Brain microvascular endothelial cell (primary cell): ENCODE results near the gene NDUFA12.

Experiments
- DNase-seq: peaks from one replicate; pipeline ENCODE4 v3.0.0-alpha.2; 2020
- H3K27ac ChIP-seq: fragments of 250-450 bp; sonication (Bioruptor Pico); 2 replicates; pipeline ENCODE4 v1.5.1; 2020; ENCODE audit warnings: mild to moderate bottlenecking, moderate library complexity
- H3K27me3 ChIP-seq: fragments of 250-450 bp; sonication (Bioruptor Pico); replicated peaks from 2 replicates; pipeline ENCODE4 v1.5.1; 2020; ENCODE audit warnings: mild to moderate bottlenecking
- H3K36me3 ChIP-seq: fragments of 250-450 bp; sonication (Bioruptor Pico); replicated peaks from 2 replicates; pipeline ENCODE4 v1.5.1; 2020; ENCODE audit warnings: mild to moderate bottlenecking
- H3K4me3 ChIP-seq: 2 replicates; pipeline ENCODE4 v1.5.1; 2011; ENCODE audit warnings: low read depth, mild to moderate bottlenecking, control low read depth, low read length, moderate library complexity
- in situ Hi-C: cut with HindIII; loops from 2 replicates; pipeline ENCODE4 v1.10.0; 2017; ENCODE audit warnings: low sequenced_read_pairs, low pct_ligation_motif_present
- TF ChIP-seq, protein P1 (sequence below): IDR thresholded peaks from 2 replicates; pipeline ENCODE4 v1.5.1; 2011; ENCODE audit warnings: low read depth, mild to moderate bottlenecking, moderate library complexity, low read length, control low read depth, inconsistent platforms; ENCODE audit errors: missing control alignments

NDUFA12 gene

GRCh38 chr12:94969424-94969823 lies 34.1 kb downstream of the NDUFA12 start:
- no peak for DNase-seq
- no peak overlapping the region for H3K27ac ChIP-seq
- peaks cover 6% of the 10 kb centered on the region for H3K36me3 ChIP-seq
- TF ChIP-seq, protein P1, sequence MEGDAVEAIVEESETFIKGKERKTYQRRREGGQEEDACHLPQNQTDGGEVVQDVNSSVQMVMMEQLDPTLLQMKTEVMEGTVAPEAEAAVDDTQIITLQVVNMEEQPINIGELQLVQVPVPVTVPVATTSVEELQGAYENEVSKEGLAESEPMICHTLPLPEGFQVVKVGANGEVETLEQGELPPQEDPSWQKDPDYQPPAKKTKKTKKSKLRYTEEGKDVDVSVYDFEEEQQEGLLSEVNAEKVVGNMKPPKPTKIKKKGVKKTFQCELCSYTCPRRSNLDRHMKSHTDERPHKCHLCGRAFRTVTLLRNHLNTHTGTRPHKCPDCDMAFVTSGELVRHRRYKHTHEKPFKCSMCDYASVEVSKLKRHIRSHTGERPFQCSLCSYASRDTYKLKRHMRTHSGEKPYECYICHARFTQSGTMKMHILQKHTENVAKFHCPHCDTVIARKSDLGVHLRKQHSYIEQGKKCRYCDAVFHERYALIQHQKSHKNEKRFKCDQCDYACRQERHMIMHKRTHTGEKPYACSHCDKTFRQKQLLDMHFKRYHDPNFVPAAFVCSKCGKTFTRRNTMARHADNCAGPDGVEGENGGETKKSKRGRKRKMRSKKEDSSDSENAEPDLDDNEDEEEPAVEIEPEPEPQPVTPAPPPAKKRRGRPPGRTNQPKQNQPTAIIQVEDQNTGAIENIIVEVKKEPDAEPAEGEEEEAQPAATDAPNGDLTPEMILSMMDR = no peak
- in situ Hi-C loops = no loop called here
- H3K27me3 ChIP-seq = no peaks in the 10 kb centered on the region
- no peak overlapping the region for H3K4me3 ChIP-seq

GRCh38 chr12:94965982-94966630 lies 37.4 kb downstream of the NDUFA12 start:
- TF ChIP-seq, protein P1 = no peak
- DNase-seq = no peak
- H3K36me3 ChIP-seq = peaks cover 6% of the 10 kb centered on the region
- in situ Hi-C loops = no loop called here
- H3K27me3 ChIP-seq = no peaks in the 10 kb centered on the region
- H3K4me3 ChIP-seq = no peak overlapping the region
- H3K27ac ChIP-seq = no peak overlapping the region

DNA sequence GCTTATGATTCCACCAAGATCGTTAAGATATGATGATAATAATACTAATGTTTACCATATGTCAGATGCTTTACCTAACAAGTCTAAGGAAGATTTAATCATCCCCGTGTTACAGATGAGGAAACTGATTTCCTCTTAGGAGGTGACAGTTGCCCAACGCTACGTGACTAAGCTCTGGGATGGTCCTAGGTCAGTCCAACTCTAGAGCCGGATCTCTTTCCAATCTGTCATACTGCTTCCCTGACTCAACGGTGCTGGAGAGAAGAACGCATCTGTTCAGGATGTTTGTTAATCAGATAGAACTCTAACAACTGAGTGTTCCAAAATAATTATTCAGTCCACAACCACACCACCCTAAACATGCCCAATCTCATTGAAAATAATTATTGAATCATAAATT lies 39.8 kb downstream of the NDUFA12 start:
- Histone ChIP-seq H3K27ac (no peak overlapping the region), H3K4me3 (no peak overlapping the region), H3K36me3 (no peaks in the 10 kb centered on the region), H3K27me3 (no peaks in the 10 kb centered on the region)
- in situ Hi-C loops = no loop called here
- TF ChIP-seq, protein P1 = no peak
- DNase-seq = no peak

DNA sequence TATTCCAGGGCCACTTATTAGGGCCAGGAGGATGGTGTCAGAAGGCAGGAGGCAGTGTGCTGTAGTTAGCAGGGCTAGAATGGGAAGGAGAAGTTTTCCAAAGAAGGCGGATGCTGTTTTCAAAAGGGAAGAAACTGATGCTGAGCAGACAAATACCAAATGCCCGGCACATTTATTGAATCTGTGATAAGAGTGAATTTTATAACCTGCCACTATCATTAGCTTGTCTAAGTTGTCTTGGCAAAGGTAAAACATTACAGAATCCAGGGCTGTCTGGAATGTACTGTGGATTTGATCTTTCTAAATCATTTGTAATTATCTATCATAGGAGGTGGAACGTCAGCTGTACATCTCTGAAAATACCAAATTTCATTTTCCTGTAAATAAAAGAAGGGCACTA lies 40.8 kb downstream of the NDUFA12 start:
- DNase-seq = no peak
- in situ Hi-C loops = no loop called here
- Histone ChIP-seq H3K4me3 (no peak overlapping the region), H3K27ac (no peak overlapping the region), H3K27me3 (no peaks in the 10 kb centered on the region), H3K36me3 (no peaks in the 10 kb centered on the region)
- TF ChIP-seq, protein P1 = no peak

GRCh38 chr12:94961911-94962310 lies 41.6 kb downstream of the NDUFA12 start:
- in situ Hi-C loops = no loop called here
- H3K4me3 ChIP-seq = no peak overlapping the region
- H3K27ac ChIP-seq = no peak overlapping the region
- DNase-seq = no peak
- no peaks in the 10 kb centered on the region for H3K27me3 ChIP-seq
- no peaks in the 10 kb centered on the region for H3K36me3 ChIP-seq
- TF ChIP-seq, protein P1 = no peak

DNA sequence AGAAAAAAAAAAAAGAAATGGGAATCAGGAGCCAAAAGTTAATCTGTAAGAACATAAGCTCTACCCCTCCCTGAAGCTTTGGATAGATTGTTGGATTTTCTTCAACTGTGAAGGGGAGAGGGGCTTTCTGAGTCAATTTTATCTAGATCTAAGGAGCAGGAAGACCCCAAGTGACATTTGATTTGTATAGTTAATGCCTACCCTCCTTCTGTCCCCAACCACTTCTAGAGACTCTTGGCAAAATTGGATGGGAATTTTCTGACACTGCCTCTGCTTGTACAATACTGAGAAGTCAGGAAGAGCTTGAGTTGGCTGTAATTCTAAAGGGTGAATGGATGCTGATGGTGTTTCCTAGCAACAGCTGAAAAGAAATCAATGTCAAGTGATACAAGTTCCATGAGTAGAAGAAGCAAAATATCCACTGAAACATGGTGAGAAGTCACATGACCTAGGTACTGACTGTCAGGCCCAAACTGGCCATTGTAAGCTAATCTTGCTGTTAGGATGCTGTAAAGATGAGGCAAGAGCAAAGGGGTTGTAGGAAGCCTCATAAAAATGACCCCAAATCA lies 42.2 kb downstream of the NDUFA12 start:
- no peak overlapping the region for H3K4me3 ChIP-seq
- H3K36me3 ChIP-seq = no peaks in the 10 kb centered on the region
- in situ Hi-C loops = no loop called here
- TF ChIP-seq, protein P1 = no peak
- DNase-seq = no peak
- no peaks in the 10 kb centered on the region for H3K27me3 ChIP-seq
- no peak overlapping the region for H3K27ac ChIP-seq
